C1 segment of cervical spinal cord (tissue), 14 donors: ENCODE results near the gene CELA1.

Experiments used
- DNase-seq, 14 donors: peaks; one replicate each; lab custom pipeline; 2025; lab: John Stamatoyannopoulos, UW

Gene CELA1

DNA sequence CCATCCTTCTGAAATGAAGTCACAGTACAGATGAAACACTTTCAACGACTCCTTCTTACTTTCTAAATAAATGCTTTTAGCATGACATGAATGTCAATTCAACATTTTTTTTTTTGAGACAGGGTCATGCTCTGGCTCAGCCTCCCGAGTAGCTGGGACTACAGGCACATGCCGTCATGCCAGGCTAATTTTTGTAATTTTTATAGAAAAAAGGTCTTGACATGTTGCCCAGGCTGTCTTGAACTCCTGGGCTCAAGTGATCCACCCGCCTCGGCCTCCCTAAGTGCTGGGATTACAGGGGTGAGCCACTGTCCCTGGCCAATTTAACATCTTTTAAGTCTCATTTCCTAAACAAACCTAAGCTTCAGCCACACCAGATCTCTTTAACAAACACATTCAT is 28.4 kb upstream of the CELA1 start:
- DNase-seq = no peak

DNA sequence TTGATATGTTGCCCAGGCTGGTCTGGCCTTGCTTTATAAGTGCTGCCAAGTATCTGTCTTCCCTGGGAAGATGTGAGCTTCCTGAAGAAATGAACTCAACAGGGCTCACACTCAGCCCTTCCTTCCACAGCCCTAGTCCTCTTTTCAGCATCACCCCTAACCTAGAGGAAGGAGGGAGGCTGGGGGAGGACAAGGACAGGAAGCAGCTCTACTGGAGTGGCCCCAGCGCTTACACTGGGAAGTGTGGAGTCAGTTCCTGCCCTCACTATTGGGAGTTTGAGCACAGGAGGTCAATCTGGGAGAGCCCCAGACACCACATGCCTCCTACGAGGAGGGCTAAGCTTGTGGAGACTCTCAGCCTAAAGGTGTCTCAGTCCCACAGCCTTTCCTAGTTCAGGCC is 27.9 kb upstream of the CELA1 start:
- no peak for DNase-seq

DNA sequence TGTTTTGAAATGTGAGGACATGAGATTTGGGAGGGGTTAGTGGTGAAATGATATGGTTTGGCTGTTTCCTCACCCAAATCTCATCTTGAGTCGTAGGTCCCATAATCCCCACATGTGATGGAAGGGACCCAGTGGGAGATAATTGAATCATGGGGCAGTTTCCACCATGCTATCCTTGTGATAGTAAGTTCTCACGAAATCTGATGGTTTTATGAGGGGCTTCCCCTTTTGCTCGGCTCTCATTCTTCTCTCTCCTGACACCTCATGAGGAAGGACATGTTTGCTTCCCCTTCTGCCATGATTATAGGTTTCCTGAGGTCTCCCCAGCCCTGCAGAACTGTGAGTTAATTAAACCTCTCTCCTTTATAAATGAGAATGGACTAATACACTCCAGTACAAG is 26.7 kb upstream of the CELA1 start:
- DNase-seq = no peak

DNA sequence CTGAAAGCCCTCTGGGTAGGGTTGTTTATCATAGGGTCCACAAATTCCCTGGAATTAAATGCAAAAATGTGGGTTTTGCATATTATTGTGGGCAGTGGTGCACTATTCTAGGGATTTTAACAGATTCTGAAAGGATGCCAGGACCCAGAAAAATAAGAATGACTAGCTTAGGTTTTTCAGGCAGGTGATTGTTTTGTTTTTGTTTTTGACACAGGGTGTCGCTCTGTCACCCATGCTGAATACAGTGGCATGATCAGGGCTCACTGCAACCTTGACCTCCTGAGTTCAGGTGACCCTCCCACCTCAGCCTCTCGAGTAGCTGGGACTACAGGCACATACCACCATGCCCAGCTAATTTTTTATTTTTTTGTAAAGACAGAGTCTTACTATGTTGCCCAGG is 25.5 kb upstream of the CELA1 start:
- DNase-seq = no peak

DNA sequence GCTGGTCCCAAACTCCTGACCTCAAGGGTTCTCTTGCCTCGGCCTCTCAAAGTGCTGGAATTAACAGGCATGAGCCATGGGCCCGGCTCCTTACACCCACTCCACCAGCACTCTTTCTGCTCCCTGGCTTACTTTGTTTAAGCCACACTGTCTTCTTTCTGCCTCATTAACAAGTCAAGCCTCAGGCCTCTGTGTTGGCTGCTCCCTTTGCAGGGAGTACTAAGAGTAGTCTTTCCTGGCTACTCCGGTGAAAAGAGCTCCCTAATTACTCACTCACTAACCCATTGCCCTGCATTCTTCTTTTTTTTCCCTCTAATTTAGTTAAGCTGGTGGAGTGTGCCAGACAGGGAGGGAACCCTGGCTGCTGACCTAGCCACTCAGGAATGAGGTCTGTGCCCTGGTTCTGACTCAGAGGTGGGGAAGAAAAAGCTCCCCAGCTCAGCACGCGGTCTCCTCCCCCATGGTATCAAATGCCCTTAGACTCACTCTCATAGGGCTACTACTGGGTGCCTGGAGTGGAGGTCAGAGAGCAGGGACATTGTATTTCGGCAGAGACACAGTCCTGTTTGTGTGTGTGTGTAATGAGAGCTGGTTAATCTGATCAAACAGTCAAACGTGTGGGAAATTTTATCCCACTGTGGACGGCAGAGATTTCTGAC is 24.9 kb upstream of the CELA1 start:
- peak in 8 of 14 donors; percentile 9 to 71 (median 28) for DNase-seq

GRCh38 chr12:51370667-51371066 is 24.2 kb upstream of the CELA1 start:
- DNase-seq = no peak

- no peak for DNase-seq
Observed at GRCh38 chr12:51369581-51369980, 23.1 kb upstream of the CELA1 start.

- peak in 4 of 14 donors; percentile 13 to 25 (median 19) for DNase-seq
Observed at GRCh38 chr12:51368640-51369517, 22.4 kb upstream of the CELA1 start.

GRCh38 chr12:51365276-51365675 is 18.8 kb upstream of the CELA1 start:
- DNase-seq = no peak

GRCh38 chr12:51364001-51364400 is 17.5 kb upstream of the CELA1 start:
- no peak for DNase-seq

DNA sequence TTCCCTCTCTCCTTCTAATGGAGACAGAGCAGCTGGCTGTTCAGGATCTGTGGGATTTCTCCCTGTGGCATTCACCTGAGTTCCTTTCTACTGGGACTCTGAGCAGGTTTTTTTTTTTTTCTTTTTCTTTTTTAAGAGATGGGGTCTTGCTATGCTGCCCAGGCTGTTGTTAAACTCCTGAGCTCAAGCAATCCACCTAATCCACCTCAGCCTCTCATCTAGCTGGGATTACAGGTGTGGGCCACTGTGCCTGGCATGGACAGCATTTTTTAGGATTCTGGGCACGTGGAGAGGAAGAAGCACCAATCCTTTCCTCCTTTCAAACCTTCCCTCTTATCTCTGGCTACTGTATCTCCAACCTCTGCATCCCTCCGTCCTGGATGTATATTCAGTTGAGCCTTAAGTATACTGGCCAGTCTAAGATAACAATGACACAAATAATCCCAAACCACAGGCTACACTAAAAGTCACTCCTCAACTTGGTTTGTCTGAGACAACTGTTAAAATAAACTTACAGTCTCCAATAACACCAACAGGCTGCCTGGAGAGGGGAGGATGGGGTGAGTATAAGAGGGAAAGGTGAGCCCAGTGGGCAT is 16.4 kb upstream of the CELA1 start:
- DNase-seq = no peak

- DNase-seq = peak in 12 of 14 donors; percentile 14 to 92 (median 66)
Observed at GRCh38 chr12:51362307-51362706, 15.8 kb upstream of the CELA1 start.

GRCh38 chr12:51361161-51362016 is 14.9 kb upstream of the CELA1 start:
- DNase-seq = no peak

DNA sequence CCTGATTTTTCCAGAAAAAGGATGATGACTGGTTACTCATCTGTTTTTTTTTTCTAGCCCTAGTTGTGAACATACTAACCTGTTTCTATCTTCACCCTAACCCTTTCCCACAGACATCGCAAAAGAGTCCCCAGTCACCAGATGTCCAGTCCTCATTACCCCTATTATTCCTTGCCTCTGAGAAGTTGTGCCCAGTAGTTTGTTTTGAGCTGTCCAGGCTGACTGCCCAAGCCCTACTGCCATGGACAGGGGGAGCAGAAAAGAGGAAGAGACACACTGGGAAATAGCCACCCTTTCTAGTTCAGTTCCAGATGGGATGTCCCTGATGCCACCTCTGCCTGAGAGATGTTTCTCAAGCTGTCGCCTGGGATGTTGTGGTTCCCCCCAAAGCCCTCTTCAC is 13.8 kb upstream of the CELA1 start:
- no peak for DNase-seq

DNA sequence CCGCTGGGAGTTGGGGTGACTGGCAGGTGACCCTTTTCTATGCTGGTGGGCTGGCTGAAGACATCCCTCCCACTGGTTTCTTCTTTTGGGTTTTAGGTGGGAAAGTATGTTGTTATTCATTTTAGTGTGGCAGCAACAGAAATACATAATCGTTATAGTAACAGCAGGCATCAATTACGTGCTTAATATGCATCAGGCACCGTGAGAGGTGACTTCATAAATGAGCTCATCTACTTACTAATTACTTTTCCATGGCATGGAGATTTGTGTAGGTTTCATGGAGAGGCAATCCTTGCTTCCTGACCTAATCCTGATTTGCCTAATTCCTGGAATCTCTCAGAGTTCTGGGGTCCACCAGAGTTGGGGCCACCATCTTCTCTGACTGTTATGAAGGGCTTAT is 13.4 kb upstream of the CELA1 start:
- DNase-seq = no peak

GRCh38 chr12:51358496-51358895 is 12.0 kb upstream of the CELA1 start:
- no peak for DNase-seq

GRCh38 chr12:51357374-51358047 is 11.0 kb upstream of the CELA1 start:
- DNase-seq = no peak

DNA sequence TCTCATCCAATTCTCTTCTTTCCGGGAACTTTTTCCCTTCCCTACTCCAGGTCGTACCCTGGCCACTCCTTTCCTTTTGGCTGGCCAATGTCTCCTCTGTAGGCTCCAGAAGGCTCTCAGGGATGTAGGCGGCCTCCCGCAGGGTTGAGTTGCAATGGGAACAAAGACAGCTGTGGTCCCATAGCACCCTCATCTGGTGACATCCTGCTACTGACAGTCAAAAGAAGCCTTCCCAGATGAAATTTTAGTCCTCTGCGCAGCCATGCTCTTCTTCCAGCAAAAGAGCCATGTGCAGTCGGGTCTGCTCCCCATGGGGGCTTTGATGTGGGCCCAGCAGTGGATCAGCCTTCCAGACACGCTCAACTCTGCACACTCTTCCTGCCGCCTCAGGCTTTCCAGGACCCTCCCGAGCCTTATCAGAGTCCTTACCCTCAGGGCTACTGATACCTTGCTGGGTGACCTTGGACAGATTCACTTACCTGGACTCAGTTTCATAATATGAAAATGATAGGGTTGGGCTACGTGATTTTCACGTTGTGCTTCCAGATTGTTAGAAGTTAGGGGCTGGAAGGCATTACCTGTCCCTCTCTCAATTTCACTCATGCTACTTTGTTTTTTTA is 5.5 kb upstream of the CELA1 start:
- DNase-seq = peak in 7 of 14 donors; percentile 8 to 52 (median 24)

DNA sequence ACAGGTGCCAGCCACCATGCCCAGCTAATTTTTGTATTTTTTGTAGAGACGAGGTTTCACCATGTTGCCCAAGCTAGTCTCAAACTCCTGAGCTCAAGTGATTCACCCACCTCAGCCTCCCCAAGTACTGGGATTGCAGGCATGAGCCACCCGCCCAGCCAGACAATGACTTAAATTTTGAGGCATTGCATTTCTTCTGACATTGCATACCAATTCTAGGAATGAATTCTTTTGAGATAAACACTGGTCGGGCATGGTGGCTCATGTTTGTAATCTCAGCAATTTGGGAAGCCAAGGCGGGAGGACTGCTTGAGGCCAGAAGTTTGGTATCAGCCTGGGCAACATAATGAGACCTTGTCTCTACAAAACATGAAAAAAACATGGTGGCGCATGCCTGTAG is 2.5 kb upstream of the CELA1 start:
- no peak for DNase-seq

GRCh38 chr12:51348116-51348515 is 1.6 kb upstream of the CELA1 start:
- no peak for DNase-seq

DNA sequence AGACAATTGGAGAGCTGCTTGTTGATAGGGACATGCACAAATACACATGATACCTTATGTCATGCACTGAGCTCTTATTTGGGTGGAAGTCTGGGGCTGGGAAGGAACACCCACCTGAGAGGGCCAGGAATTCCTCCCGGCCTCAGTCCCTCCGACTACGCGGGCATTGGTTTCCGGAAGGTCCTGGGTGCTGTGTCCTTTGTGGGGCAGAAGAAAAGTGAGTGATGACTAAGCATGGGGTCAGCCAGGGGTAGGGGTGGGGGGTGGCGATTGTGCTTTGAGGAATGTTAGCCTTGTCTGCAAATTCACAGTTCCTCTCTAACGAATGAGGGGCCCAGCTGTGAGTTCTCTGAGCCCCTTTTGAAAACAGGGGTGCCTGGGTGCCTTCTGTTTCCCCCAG is 798 bp downstream of the CELA1 start:
- DNase-seq = no peak
